Vagina (tissue), 2 donors: Measurements from ENCODE around the gene EXOSC2. TPM values are rescaled to one million over a fixed set of nuclear protein-coding genes. Genes with fewer than 3 reads are reported as not detected.
A peak's percentile ranks its signal among the peaks of the same experiment; 100 is the strongest.
"Not testable (repeated sequence)": the region's sequence is repeated elsewhere in the genome, so short reads cannot be mapped to it uniquely, and the experiment has no call there.

Source experiments
- DNase-seq, 2 donors: peaks; one replicate each; pipeline ENCODE4 v3.0.0-alpha.2; 2017; ENCODE audit errors: extremely low spot score in 2 of 2
- H3K27ac ChIP-seq: fragments of 200-600 bp; sonication (generic); one replicate; pipeline ENCODE4 v1.5.1; 2019
- H3K27me3 ChIP-seq: fragments of 200-600 bp; sonication (generic); one replicate; pipeline ENCODE4 v1.5.1; 2019
- H3K36me3 ChIP-seq, 2 donors: fragments of 200-600 bp; sonication (generic); one replicate each; pipeline ENCODE4 v1.5.1; 2017 to 2019
- H3K4me1 ChIP-seq: fragments of 200-600 bp; sonication (generic); one replicate; pipeline ENCODE4 v1.5.1; 2019
- H3K4me3 ChIP-seq, 2 donors: fragments of 200-600 bp; sonication (generic); 1 replicate in 1 of 2; 2 replicates in 1 of 2; pipeline ENCODE4 v1.5.1; 2016 to 2019
- H3K9me3 ChIP-seq: fragments of 200-600 bp; sonication (generic); one replicate; pipeline ENCODE4 v1.5.1; 2019
- POLR2A ChIP-seq, 2 donors: fragments of 450-650 bp; IDR thresholded peaks; one replicate each; pipeline ENCODE4 v1.6.1; 2017; ENCODE audit warnings: antibody characterized with exemption in 2 of 2, mild to moderate bottlenecking in 2 of 2, moderate library complexity in 2 of 2
- POLR2AphosphoS5 ChIP-seq, 2 donors: sonication (generic); formaldehyde crosslinking; IDR thresholded peaks; one replicate each; pipeline ENCODE4 v1.9.0; 2017; ENCODE audit warnings: antibody characterized with exemption in 2 of 2, mild to moderate bottlenecking in 2 of 2, low read depth in 1 of 2; ENCODE audit not compliant: insufficient read depth in 1 of 2
- intact Hi-C: fragments of 100-400 bp; cut with DNase I; formaldehyde crosslinking; loops from one replicate; pipeline ENCODE4 v1.15.1; 2023
- total RNA-seq: library from RNA; depleted of rRNA; stranded (reverse); fragments of >200 nt; gene quantifications from one replicate; pipeline ENCODE4 v1.2.3, GENCODE V29; 2016
- TF ChIP-seq, protein P1 (sequence below), 3 experiments: fragments of 450-650 bp in 2 of 3; fragments of 200-600 bp in 1 of 3; sonication (generic) in 1 of 3; IDR thresholded peaks; one replicate each; pipeline ENCODE4 v1.5.1; 2017 to 2019; ENCODE audit warnings: antibody characterized with exemption in 3 of 3, mild to moderate bottlenecking in 2 of 3, moderate library complexity in 2 of 3

EXOSC2 gene
- total RNA-seq, 1 donor from 2014 or later, result 13.5 TPM

DNA sequence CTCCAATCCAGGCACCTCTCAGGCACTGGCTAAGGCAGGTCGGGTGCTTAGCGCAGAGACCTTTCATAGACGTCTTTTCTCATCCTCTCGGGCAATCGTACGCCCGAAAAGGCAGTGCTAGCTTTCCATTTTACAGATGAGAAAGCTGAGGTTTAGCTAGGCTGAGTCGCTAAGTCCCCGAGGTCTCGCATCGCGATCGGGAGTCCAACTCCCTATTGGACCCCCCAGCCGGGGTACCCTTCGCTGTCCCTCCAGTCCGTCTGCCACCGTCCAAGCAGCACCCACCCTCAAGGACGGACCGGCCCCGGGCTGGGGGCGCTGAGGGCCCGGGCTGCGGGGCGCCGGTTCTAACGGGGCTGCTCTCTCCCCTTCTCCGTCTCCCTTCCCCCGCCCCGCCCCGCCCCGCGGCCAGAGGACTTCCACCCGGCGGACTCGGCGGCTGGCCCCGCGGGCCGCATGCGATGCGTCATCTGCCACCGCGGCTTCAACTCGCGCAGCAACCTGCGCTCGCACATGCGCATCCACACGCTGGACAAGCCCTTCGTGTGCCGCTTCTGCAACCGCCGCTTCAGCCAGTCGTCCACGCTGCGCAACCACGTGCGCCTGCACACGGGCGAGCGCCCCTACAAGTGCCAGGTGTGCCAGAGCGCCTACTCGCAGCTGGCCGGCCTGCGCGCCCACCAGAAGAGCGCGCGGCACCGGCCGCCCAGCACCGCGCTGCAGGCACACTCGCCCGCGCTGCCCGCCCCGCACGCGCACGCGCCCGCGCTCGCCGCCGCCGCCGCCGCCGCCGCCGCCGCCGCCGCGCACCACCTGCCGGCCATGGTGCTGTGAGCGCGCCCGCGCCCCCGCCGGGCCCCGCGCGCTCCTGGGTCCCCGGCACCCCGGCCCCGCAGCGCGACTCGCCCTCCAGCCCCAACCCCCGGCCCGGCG is 12.5 kb upstream of the EXOSC2 start:
- no peaks in the 10 kb centered on the region for H3K9me3 ChIP-seq
- peak overlapping the region; percentile 47 to 69 for H3K4me3 ChIP-seq
- no peaks in the 10 kb centered on the region for H3K36me3 ChIP-seq
- TF ChIP-seq, protein P1, sequence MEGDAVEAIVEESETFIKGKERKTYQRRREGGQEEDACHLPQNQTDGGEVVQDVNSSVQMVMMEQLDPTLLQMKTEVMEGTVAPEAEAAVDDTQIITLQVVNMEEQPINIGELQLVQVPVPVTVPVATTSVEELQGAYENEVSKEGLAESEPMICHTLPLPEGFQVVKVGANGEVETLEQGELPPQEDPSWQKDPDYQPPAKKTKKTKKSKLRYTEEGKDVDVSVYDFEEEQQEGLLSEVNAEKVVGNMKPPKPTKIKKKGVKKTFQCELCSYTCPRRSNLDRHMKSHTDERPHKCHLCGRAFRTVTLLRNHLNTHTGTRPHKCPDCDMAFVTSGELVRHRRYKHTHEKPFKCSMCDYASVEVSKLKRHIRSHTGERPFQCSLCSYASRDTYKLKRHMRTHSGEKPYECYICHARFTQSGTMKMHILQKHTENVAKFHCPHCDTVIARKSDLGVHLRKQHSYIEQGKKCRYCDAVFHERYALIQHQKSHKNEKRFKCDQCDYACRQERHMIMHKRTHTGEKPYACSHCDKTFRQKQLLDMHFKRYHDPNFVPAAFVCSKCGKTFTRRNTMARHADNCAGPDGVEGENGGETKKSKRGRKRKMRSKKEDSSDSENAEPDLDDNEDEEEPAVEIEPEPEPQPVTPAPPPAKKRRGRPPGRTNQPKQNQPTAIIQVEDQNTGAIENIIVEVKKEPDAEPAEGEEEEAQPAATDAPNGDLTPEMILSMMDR (IDR thresholded peaks at IDR 0.05), result no peak
- no peak for DNase-seq
- H3K27me3 ChIP-seq, result no peaks in the 10 kb centered on the region
- intact Hi-C loops, result no loop called here
- peaks cover 17% of the 10 kb centered on the region for H3K4me1 ChIP-seq
- no peak overlapping the region for H3K27ac ChIP-seq

DNA sequence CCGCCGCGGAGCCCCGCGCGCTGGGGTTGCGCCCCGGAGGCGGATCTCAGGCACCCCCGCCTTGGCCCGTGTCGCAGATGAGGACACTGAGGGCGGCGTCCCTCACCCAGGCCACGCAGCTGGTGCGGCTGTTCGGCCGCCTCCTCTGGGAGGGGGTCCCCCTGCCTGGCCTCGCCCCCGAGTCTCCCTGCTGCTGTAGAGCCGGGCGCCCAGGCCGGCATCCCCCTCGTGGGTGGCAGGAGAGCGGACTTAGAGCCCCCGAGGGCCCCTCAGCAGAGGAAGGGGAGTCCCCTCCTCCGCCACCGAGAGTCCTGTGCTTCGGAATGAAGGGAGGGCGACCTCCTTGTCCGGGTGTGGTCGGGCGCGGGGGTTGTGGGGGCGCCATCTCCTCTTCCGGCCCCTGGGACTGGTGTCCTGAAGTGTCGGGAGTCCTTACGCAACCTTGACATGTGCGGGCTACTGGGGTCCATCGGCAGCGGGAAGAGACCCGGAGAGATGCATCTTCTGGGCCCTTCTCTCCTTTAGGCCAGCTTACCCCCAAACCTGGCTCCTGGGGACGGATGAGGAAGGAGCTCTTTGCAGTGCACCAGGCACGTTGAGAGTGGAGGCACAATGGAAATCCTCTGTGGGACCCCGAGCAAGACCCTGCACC is 11.7 kb upstream of the EXOSC2 start:
- DNase-seq, result no peak
- Histone ChIP-seq H3K9me3 (no peaks in the 10 kb centered on the region), H3K27me3 (no peaks in the 10 kb centered on the region), H3K4me3 (peak overlapping the region; percentile 47 to 69), H3K36me3 (no peaks in the 10 kb centered on the region), H3K4me1 (peaks cover 17% of the 10 kb centered on the region), H3K27ac (no peak overlapping the region)
- TF ChIP-seq, protein P1 (IDR thresholded peaks at IDR 0.05), result no peak
- no peak for TF ChIP-seq POLR2AphosphoS5 (IDR thresholded peaks at IDR 0.05; ENCODE audit: insufficient read depth in 1 of 2, low read depth in 1 of 2)
- no peak for TF ChIP-seq POLR2A (IDR thresholded peaks at IDR 0.05)
- intact Hi-C loops, result loop anchor here (2.0 kb wide), 1 partner anchor 221 kb away; no protein-coding TSS in a partner anchor

DNA sequence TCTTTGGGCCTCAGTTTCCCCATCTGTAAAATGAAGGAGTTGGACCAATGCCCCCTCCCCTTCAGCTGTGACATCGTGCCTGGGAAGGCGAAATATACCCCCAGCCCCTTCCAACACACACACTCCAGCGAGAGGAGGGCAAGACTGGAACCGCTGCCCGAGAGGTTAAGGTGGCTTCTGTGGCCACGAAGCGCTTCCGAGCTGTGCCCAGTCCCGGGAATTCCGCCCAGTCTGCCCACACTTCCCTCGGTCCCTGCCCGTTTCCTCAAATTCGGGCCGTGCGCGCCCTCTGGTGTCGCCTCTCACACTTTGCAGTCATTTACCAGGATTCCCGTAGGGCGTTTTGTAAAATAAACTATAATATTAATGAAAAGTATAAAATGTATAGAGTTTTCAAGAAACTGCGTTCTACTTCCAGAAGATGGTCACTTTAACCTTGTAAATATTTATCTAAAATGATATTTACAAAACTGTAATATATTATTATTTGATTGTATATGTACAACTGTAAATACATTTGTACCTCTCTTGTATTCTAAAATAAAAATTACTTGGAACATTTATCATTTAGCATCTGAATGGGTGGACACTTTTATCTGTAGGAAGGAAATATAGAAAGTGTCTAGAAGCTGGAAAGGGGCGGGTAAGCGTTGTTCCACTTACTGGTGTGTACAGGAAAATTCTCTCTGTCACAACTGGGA is 11.0 kb upstream of the EXOSC2 start:
- Histone ChIP-seq H3K27ac (no peak overlapping the region), H3K27me3 (no peaks in the 10 kb centered on the region), H3K4me3 (peak overlapping the region; percentile 47 to 69), H3K36me3 (no peaks in the 10 kb centered on the region), H3K9me3 (no peaks in the 10 kb centered on the region), H3K4me1 (peaks cover 17% of the 10 kb centered on the region)
- no peak for DNase-seq
- TF ChIP-seq POLR2AphosphoS5 (IDR thresholded peaks at IDR 0.05; ENCODE audit: insufficient read depth in 1 of 2, low read depth in 1 of 2) (peak in 1 of 2 donors; percentile 24), POLR2A (IDR thresholded peaks at IDR 0.05) (no peak)
- TF ChIP-seq, protein P1 (IDR thresholded peaks at IDR 0.05), result peak; percentile 72 to 83 (median 80)
- intact Hi-C loops, result loop anchor here (2.0 kb wide), 1 partner anchor 222 kb away; no protein-coding TSS in a partner anchor

DNA sequence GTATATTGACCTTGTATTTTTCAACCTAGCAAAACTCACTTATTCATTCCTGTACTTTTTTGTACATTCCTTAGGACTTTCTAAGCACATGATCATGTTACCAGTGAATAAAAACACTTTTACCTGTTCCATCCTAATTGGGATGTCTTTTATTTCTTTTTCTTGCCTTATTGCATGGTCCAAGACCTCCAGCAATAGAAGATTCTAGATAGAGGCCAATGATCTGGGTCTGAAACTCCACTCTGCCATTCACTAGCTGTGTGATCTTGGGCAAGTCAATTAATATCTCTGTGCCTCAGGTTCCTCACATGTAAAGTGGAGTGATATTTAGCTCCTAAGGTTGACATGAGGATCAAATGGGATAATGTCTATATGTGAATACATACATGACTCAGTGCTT is 8.5 kb upstream of the EXOSC2 start:
- H3K27ac ChIP-seq, result no peak overlapping the region
- TF ChIP-seq, protein P1 (IDR thresholded peaks at IDR 0.05), result no peak
- TF ChIP-seq POLR2AphosphoS5 (IDR thresholded peaks at IDR 0.05; ENCODE audit: insufficient read depth in 1 of 2, low read depth in 1 of 2) (no peak), POLR2A (IDR thresholded peaks at IDR 0.05) (no peak)
- H3K9me3 ChIP-seq, result no peaks in the 10 kb centered on the region
- intact Hi-C loops, result no loop called here
- H3K27me3 ChIP-seq, result no peaks in the 10 kb centered on the region
- DNase-seq, result no peak
- H3K36me3 ChIP-seq, result no peaks in the 10 kb centered on the region
- H3K4me3 ChIP-seq, result no peak overlapping the region
- H3K4me1 ChIP-seq, result peaks cover 22% of the 10 kb centered on the region

DNA sequence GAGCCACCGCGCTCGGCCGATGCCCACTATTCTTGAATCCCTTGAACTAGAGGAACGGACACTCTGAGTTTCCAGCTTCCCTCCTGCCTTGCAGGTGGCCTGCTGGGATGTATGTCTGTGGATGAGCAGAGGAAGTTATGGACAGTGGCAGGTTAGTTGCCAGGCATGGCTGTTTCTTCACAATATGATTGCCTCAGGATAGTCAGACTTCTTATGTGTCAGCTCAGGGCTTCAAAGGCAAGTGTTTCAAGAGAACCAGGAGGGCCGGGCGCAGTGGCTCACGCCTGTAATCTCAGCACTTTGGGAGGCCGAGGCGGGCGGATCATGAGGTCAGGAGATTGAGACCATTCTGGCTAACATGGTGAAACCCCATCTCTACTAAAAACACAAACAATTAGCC is 7.6 kb upstream of the EXOSC2 start:
- H3K4me3 ChIP-seq, DNase-seq, H3K36me3 ChIP-seq, H3K27me3 ChIP-seq, H3K9me3 ChIP-seq, intact Hi-C loops, H3K27ac ChIP-seq: not testable (repeated sequence)
- H3K4me1 ChIP-seq, result peaks cover 17% of the 10 kb centered on the region
